ENCODE results near the gene CRACDL. TPM values are rescaled to one million over a fixed set of nuclear protein-coding genes. Genes with fewer than 3 reads are reported as not detected.

Gene CRACDL
- total and polyA plus RNA-seq, 2 donors (not counting 1 experiment from before 2014, with no cell fraction given): 0.25 TPM; not detected in 1

- no peak overlapping the region for H3K4me3 Mint-ChIP-seq
- Histone ChIP-seq H4K20me1 (ENCODE audit: control insufficient read depth, insufficient read depth, low read length, poor library complexity, severe bottlenecking) (no peaks in the 10 kb centered on the region), H3K4me2 (replicated peaks; ENCODE audit: low read depth, low read length, poor library complexity, severe bottlenecking) (no peak overlapping the region), H3K4me1 (ENCODE audit: control insufficient read depth in 2 of 2, insufficient read depth in 2 of 2, low read length in 2 of 2) (peaks cover 42 to 54% of the 10 kb centered on the region in 2 donors), H3K36me3 (replicated peaks in 1 of 2; ENCODE audit: control extremely low read depth in 1 of 2, control insufficient read depth in 1 of 2, extremely low read depth in 1 of 2, insufficient read depth in 2 of 2, low read length in 1 of 2) (no peaks in the 10 kb centered on the region), H2AFZ (ENCODE audit: insufficient read depth, low read depth, low read length, poor library complexity, severe bottlenecking) (no peak overlapping the region), H3K27ac (ENCODE audit: low read length in 2 of 2) (no peak overlapping the region), H3K4me3 (ENCODE audit: control extremely low read depth in 1 of 5, extremely low read depth in 1 of 5, insufficient read depth in 1 of 5, low read depth in 2 of 5, low read length in 4 of 5) (no peak overlapping the region), H3K9ac (ENCODE audit: low read length) (no peak overlapping the region), H3K27me3 (replicated peaks in 1 of 4; ENCODE audit: control extremely low read depth in 1 of 4, control insufficient read depth in 3 of 4, insufficient read depth in 4 of 4, low read length in 3 of 4) (peaks cover 0 to 22% (median 0%) of the 10 kb centered on the region in 4 experiments), H3K9me3 (ENCODE audit: control extremely low read depth in 1 of 3, control insufficient read depth in 2 of 3, insufficient read depth in 1 of 3, low read length in 2 of 3) (peaks cover 0 to 4% (median 0%) of the 10 kb centered on the region in 3 donors), H3K79me2 (ENCODE audit: control insufficient read depth, insufficient read depth, low read length) (no peaks in the 10 kb centered on the region)
- POLR2A ChIA-PET: no interaction called here
- DNase-seq (no peak), ATAC-seq (ENCODE audit: low read depth) (no peak)
- CTCF ChIA-PET: no interaction called here
- no peak for TF ChIP-seq EZH2 (IDR thresholded peaks at IDR 0.05; ENCODE audit: borderline replicate concordance, insufficient read depth, low read depth, low read length, poor library complexity, severe bottlenecking)
- TF ChIP-seq, protein P1, sequence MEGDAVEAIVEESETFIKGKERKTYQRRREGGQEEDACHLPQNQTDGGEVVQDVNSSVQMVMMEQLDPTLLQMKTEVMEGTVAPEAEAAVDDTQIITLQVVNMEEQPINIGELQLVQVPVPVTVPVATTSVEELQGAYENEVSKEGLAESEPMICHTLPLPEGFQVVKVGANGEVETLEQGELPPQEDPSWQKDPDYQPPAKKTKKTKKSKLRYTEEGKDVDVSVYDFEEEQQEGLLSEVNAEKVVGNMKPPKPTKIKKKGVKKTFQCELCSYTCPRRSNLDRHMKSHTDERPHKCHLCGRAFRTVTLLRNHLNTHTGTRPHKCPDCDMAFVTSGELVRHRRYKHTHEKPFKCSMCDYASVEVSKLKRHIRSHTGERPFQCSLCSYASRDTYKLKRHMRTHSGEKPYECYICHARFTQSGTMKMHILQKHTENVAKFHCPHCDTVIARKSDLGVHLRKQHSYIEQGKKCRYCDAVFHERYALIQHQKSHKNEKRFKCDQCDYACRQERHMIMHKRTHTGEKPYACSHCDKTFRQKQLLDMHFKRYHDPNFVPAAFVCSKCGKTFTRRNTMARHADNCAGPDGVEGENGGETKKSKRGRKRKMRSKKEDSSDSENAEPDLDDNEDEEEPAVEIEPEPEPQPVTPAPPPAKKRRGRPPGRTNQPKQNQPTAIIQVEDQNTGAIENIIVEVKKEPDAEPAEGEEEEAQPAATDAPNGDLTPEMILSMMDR (IDR thresholded peaks at IDR 0.05): no peak
- intact Hi-C loops (cut with micrococcal nuclease): no loop called here
- peaks cover 16% of the 10 kb centered on the region for H3K27me3 Mint-ChIP-seq
- H3K9me3 Mint-ChIP-seq (ENCODE audit: insufficient read depth): no peaks in the 10 kb centered on the region
- H3K27ac Mint-ChIP-seq: no peak overlapping the region
- WGBS (ENCODE audit: insufficient coverage): 95% methylated on average over 5 of the region's 6 CpGs
- H3K4me1 Mint-ChIP-seq: peaks cover 55% of the 10 kb centered on the region
Observed at GRCh38 chr2:98769114-98769476, 166.9 kb downstream of the CRACDL start.

GRCh38 chr2:98768384-98769113 lies 167.5 kb downstream of the CRACDL start:
- TF ChIP-seq, protein P1 (IDR thresholded peaks at IDR 0.05): no peak
- no peak for TF ChIP-seq EZH2 (IDR thresholded peaks at IDR 0.05; ENCODE audit: borderline replicate concordance, insufficient read depth, low read depth, low read length, poor library complexity, severe bottlenecking)
- DNase-seq (no peak), ATAC-seq (ENCODE audit: low read depth) (no peak)
- POLR2A ChIA-PET: no interaction called here
- CTCF ChIA-PET: no interaction called here
- 0% methylated on average over 1 of the region's 7 CpGs for WGBS (ENCODE audit: insufficient coverage)
- H2AFZ ChIP-seq (ENCODE audit: insufficient read depth, low read depth, low read length, poor library complexity, severe bottlenecking): no peak overlapping the region
- H4K20me1 ChIP-seq (ENCODE audit: control insufficient read depth, insufficient read depth, low read length, poor library complexity, severe bottlenecking): no peaks in the 10 kb centered on the region
- H3K4me3 Mint-ChIP-seq: no peak overlapping the region
- no peaks in the 10 kb centered on the region for H3K79me2 ChIP-seq (ENCODE audit: control insufficient read depth, insufficient read depth, low read length)
- peaks cover 0 to 4% (median 0%) of the 10 kb centered on the region in 3 donors for H3K9me3 ChIP-seq (ENCODE audit: control extremely low read depth in 1 of 3, control insufficient read depth in 2 of 3, insufficient read depth in 1 of 3, low read length in 2 of 3)
- no peaks in the 10 kb centered on the region for H3K9me3 Mint-ChIP-seq (ENCODE audit: insufficient read depth)
- intact Hi-C loops (cut with micrococcal nuclease): no loop called here
- peaks cover 48 to 59% of the 10 kb centered on the region in 2 donors for H3K4me1 ChIP-seq (ENCODE audit: control insufficient read depth in 2 of 2, insufficient read depth in 2 of 2, low read length in 2 of 2)
- no peak overlapping the region for H3K27ac ChIP-seq (ENCODE audit: low read length in 2 of 2)
- no peak overlapping the region for H3K9ac ChIP-seq (ENCODE audit: low read length)
- H3K27me3 Mint-ChIP-seq: peaks cover 16% of the 10 kb centered on the region
- H3K4me3 ChIP-seq (ENCODE audit: control extremely low read depth in 1 of 5, extremely low read depth in 1 of 5, insufficient read depth in 1 of 5, low read depth in 2 of 5, low read length in 4 of 5): no peak overlapping the region
- H3K36me3 ChIP-seq (replicated peaks in 1 of 2; ENCODE audit: control extremely low read depth in 1 of 2, control insufficient read depth in 1 of 2, extremely low read depth in 1 of 2, insufficient read depth in 2 of 2, low read length in 1 of 2): no peaks in the 10 kb centered on the region
- H3K27me3 ChIP-seq (replicated peaks in 1 of 4; ENCODE audit: control extremely low read depth in 1 of 4, control insufficient read depth in 3 of 4, insufficient read depth in 4 of 4, low read length in 3 of 4): peaks cover 0 to 22% (median 0%) of the 10 kb centered on the region in 4 experiments
- H3K27ac Mint-ChIP-seq: no peak overlapping the region
- H3K4me1 Mint-ChIP-seq: peaks cover 61% of the 10 kb centered on the region
- H3K4me2 ChIP-seq (replicated peaks; ENCODE audit: low read depth, low read length, poor library complexity, severe bottlenecking): no peak overlapping the region

All from B cell (primary cell).